Measurements from ENCODE around the gene GIPC2.

- TF ChIP-seq CTCF (conservative IDR thresholded peaks at IDR 0.05; ENCODE audit: low read depth, low read length) (no peak), POLR2A (IDR thresholded peaks at IDR 0.05; ENCODE audit: low read depth, low read length) (no peak; the same call in 1 of the 2 replicates)
These were observed 56.3 kb downstream of the GIPC2 start for GRCh38 chr1:78102082-78102481.

Measured in IMR-90 (cell line).